PC-3 (cell line): ENCODE data around the gene RASL11B.

Experiments used
- CTCF ChIP-seq: fragments of 300-600 bp; sonication (generic); conservative IDR thresholded peaks from 2 replicates; pipeline ENCODE4 v1.5.1; 2017; ENCODE audit warnings: antibody characterized with exemption, low read depth, mild to moderate bottlenecking, low read length
- EZH2 ChIP-seq: fragments of 300-600 bp; sonication (generic); IDR thresholded peaks from one replicate; pipeline ENCODE4 v1.6.1; 2017; ENCODE audit warnings: antibody characterized with exemption, mild to moderate bottlenecking, low read length; ENCODE audit not compliant: unreplicated experiment

- TF ChIP-seq CTCF (no peak), EZH2 (no peak)
Measured at GRCh38 chr4:52912608-52913007, 50.5 kb downstream of the RASL11B start.
